ENCODE results near the gene LHFPL5.

The LHFPL5 gene

DNA sequence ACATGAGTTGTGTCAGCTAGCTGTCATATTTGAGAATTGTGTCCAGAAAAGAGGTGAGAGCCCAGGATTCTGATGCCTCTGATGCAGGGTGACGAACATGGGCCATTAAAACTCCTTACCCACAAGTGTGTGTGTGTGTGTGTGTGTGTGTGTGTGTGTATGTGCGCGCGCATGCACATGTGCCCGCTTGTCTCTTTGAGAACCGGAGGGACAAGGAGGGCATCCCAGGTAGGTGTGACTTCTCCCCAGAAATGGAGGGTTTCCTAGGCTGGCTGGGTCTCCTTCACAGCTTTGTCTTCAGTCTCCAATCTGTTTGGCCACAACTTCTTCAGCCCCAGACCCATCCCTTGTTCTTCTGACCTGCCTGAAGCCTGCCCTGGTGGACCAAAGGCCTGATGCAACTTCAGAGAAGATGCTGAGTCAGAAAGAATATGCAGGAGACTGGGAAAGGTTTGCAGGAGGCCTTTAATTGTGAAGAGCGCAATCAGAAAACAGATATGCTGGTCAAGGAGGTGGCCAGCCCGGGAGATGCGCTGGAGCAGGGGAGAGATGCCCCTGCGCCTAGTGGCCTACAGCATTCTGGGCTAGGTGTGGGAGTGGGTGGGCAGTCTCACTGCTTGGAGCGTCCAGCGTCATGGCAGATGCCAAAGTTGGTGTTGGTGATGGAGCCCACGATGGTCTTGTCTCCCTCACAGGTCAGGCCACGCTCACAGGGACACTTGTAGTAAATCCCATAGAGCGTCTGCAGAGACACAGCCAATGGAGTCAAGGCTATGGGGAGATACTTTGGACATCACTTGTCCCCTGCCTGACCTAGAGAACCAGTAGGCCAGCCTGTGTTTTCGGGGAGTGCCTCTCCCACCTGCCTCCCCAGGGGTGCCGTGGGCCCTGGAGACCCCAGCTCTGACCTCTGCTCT is 10.4 kb upstream of the LHFPL5 start:
- no peak for DNase-seq (ENCODE audit: low spot score)

GRCh38 chr6:35795453-35796071 is 9.6 kb upstream of the LHFPL5 start:
- DNase-seq (ENCODE audit: low spot score): no peak

GRCh38 chr6:35796236-35796635 is 8.9 kb upstream of the LHFPL5 start:
- no peak for DNase-seq (ENCODE audit: low spot score)

GRCh38 chr6:35797837-35798526 is 7.2 kb upstream of the LHFPL5 start:
- DNase-seq (ENCODE audit: low spot score): no peak

DNA sequence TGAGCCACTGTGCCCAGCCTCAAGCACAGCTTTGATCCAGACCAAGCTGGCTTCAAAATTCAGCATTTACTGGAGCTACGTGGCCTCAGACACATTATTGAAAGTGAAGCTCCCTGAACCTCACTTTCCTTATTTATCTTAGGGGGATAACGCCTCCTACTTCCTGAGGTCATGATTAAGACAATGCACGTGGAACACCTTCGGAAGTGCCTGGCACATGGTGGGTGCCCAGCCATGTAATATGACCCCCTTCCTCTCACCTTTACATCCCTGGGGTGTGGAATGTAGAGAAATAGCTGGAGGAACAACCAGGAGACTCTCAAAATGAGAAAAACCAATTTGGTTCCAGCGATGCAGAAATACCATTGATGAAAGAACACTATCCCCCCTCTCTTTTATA is 6.4 kb upstream of the LHFPL5 start:
- DNase-seq (ENCODE audit: low spot score): no peak

GRCh38 chr6:35801148-35801547 is 4.0 kb upstream of the LHFPL5 start:
- no peak for DNase-seq (ENCODE audit: low spot score)

- DNase-seq (ENCODE audit: low spot score): no peak
Observed at GRCh38 chr6:35808688-35809087, 3.5 kb downstream of the LHFPL5 start.

- DNase-seq (ENCODE audit: low spot score): no peak
Observed at GRCh38 chr6:35809809-35810208, 4.7 kb downstream of the LHFPL5 start.

DNA sequence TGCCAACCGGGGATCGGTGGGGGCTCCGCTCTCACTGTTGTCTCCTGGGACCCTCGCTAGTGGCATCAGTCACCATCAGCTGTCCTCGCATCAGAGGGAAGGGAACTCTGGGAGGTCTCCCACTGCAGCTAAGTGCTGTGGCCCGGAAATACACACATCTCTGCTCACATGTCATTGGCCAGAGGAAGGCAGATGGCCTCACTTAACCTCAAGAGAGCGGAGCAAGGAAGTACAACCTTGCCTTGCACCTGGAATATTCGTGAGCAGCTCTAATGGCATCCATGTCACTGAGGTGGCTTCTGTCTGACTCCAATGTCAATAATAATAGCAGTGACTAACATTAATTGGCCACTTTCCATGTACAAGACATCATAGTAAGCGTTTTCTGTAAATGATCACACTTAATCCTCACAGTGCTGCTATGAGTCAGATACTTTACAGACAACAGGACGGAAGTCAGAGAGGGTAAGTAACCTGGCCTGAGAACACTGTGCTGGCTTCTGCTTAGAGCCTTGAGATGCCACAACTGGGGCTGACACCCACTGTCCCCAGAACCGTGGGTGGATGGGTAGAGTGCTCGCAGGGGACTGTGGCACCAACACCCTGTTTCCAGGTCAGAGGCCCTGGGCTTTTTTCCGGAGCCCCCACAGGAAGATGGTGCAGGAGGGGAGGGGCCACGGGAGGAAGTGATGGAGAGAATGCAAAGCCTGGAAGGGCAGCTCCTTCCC is 6.0 kb downstream of the LHFPL5 start:
- no peak for DNase-seq (ENCODE audit: low spot score)

GRCh38 chr6:35811699-35811995 is 6.5 kb downstream of the LHFPL5 start:
- DNase-seq (ENCODE audit: low spot score): no peak

DNA sequence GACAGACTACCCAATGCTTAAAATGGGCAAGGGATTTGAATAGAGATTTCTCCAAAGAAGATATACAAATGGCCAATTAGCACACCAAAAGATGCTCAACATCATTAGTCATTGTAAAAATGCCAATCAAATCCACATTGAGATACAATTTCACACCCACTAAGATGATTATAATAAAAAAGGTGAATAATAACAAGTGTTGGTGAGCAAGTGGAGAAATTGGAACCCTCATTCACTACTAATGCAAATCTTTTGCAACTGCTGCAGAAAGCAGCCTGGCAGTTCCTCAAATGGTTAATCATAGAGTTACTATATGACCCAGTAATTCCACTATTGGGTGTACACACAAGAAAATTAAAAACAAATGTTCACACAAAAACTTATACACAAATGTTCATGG is 12.4 kb downstream of the LHFPL5 start:
- no peak for DNase-seq (ENCODE audit: low spot score)

- DNase-seq (ENCODE audit: low spot score): no peak
Observed at GRCh38 chr6:35823601-35824000, 18.4 kb downstream of the LHFPL5 start.

GRCh38 chr6:35824552-35825192 is 19.5 kb downstream of the LHFPL5 start:
- DNase-seq (ENCODE audit: low spot score): no peak

DNA sequence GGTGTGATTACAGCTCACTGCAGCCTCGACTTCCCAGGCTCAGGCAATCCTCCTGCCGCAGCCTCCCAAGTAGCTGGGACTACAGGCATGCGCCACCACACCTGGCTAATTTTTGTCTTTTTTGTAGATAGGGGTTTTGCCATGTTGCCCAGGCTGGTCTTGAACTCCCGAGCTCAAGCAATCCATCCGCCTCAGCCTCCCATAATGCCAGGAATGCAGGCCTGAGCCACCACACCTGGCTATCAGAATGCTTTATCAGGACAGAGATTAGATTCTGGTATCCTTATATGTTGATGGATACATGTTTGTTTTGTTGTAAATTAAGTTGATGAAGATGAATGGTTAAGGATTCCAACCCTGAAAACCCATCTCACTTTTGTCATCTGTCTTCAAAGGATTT is 24.2 kb downstream of the LHFPL5 start:
- no peak for DNase-seq (ENCODE audit: low spot score)

- no peak for DNase-seq (ENCODE audit: low spot score)
Observed at GRCh38 chr6:35831257-35832007, 26.3 kb downstream of the LHFPL5 start.

DNA sequence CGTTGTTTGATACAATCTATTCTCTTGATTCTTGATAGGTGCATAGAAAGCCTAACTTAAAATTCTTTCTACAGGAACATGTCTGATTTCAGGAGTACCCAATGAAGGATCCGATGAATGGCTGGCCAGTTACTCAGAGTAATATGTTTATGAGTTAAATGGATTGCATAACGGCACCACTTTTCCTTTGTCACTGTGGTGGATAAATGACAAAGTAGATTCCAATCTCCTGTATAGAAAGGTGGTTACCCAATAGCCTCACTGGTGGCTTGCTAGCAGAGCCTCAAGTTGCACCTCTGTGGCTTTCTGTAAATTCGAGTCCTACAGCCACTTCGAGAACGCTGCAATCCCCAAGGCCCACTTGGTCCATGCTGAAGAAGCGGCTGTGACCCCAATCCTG is 28.4 kb downstream of the LHFPL5 start:
- DNase-seq (ENCODE audit: low spot score): no peak

GRCh38 chr6:35839019-35839418 is 33.9 kb downstream of the LHFPL5 start:
- DNase-seq (ENCODE audit: low spot score): no peak

DNA sequence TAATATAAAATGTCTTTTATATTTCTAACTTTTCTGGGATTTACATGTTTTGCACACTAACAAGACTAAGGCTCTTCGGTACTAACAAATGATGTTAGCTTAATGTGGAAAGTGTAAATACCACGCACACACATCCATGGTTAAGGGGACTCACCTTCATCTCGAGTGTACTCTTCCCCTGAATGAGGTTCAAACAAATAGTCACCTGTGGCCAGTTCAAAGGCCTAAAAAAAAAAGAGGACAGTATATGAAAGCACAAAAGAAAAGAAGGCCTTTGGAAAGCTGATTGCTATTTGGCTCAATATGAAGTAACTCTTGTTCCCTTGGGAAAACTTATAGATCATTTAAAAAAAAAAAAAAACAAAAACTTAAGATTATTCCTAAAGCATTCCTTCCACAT is 37.2 kb downstream of the LHFPL5 start:
- DNase-seq (ENCODE audit: low spot score): no peak

- no peak for DNase-seq (ENCODE audit: low spot score)
Observed at GRCh38 chr6:35844290-35844689, 39.1 kb downstream of the LHFPL5 start.

GRCh38 chr6:35850208-35850607 is 45.1 kb downstream of the LHFPL5 start:
- no peak for DNase-seq (ENCODE audit: low spot score)

- DNase-seq (ENCODE audit: low spot score): no peak
Observed at GRCh38 chr6:35852994-35853393, 47.8 kb downstream of the LHFPL5 start.
